DMS153 treated with DMSO at 0.1 percent for 48 hours (cell line): Measurements from ENCODE around the gene MYBPC1.
"Not testable (repeated sequence)": the region's sequence is repeated elsewhere in the genome, so short reads cannot be mapped to it uniquely, and the experiment has no call there.

Experiments used
- DNase-seq: peaks from one replicate; lab custom pipeline; 2025; ENCODE audit not compliant: unreplicated experiment; lab: John Stamatoyannopoulos, UW

Gene MYBPC1

DNA sequence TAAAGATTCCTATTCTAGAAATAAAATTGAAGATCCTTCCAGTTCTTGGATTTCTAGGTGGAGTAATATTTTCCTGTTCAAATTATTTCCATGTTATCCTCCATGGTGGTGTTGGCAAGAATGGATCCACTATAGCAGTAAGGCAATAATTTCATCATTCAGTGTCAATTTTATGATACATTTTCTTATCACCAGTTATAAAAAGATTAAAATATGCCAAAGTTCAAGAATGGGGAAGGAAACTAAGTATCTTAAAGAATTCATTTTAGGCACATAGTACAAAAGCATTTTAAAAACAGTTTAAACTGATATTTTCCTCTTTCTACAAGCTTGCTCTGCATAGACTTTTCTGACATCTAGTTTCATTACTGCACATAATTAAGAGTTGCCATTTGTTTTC, 125.3 kb downstream of the MYBPC1 start:
- no peak for DNase-seq

DNA sequence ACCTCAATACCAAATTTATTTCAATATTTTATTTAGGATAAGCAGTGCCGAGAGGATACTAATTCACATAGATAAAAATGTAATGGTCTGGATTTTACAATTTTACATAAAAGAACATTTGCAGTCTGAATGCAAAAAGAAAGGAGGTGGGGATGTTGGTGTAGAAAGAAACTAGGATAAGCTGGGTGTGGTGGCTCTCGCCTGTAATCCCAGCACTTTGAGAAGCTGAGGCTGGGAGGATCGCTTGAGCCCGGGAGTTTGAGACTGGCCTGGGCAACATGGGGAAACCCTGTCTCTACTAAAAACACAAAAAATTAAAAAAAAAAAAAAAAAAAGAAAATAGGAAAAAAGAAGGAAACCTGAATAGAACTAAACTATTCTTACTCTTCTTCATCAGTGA, 127.6 kb downstream of the MYBPC1 start:
- DNase-seq, result no peak

DNA sequence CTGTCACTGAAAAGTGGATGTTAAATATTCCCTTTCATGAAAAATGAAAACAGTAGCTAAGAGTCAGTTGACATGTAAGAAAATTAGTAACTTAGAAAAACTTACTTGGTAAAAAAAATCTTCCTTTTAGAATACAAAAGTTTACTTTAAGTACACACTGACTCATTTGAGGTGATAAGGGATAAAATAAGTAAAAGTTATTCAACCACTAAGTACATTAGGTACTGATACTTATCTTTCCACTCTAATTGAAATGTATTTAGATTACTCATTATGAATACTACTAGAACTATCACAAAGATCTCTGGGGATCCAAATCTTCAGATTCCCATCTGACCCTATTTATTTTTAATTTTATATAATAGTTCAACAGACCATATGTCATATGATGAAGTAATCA, 132.3 kb downstream of the MYBPC1 start:
- no peak for DNase-seq

DNA sequence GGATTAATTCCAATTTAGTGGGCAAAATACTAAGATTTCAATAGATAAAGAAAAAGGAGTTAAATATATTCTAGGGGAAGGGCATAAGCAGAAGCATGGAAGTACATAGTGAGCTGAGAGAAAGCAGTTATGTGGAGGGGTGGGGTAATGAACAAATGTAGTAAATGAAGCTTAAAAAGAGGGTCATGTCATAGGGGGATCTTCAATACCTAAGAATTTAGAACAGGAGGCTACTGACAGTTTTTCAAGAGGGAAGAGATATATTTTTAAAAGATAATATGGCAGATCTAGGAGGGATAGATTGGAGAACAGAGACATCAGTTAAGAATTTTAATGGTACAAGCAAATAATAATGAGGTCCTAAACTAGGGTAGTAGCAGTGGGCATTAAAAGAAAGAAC, 135.1 kb downstream of the MYBPC1 start:
- no peak for DNase-seq

DNA sequence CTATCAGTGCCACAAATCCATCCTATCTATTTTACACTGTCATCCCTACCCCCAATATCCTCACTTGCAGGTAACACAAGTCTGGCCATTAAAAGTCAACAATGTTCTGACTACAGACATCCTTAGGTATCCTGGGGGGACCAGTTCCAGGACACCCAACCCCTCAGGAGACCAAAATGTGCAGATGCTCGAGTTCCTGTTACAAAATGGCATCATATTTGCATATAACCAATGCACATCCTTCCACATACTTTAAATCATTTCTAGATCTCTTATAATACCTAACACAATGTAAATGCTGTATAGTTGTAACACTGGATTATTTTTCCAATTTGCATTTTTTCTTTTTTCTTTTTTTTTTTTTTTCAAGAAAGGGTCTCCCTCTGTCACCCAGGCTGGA, 137.5 kb downstream of the MYBPC1 start:
- DNase-seq, result no peak

DNA sequence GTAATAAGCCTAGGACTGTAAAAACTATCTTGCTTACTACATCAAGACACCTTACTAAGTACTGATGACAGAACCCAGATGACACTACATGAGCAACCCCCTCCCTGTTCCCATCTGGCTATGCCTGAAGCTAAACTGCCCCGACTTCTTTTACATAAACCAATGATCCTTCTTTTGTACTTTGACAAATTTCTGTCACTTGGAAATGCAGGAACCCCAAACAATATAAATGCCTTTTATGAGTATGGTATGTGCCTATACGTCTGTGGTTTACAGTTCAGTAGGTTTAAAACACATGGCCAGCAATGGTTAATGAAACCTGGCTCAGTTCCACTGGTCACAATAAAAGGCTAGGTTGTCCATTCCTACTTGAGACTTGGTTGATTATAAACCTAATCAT, 138.4 kb downstream of the MYBPC1 start:
- DNase-seq, result no peak

DNA sequence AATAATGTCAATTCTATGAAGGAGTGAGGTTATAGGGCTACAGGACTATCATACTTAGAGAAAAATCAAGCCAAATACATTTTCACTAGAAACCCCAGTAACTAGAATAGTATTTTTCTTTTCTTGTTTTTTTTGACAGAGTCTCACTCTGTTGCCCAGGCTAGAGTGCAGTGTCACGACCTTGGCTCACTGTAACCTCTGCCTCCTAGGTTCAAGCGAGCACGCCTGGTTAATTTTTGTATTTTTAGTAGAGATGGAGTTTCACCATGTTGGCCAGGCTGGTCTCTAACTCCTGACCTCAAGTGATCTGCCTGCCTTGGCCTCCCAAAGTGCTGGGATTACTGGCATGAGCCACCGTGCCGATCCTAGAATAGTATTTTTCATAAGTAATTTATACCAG, 139.7 kb downstream of the MYBPC1 start:
- DNase-seq, result not testable (repeated sequence)
